Neuronal stem cell (in vitro differentiated cells): ENCODE measurements around the gene PTPRD.
A peak's percentile ranks its signal among the peaks of the same experiment; 100 is the strongest.

Source experiments
- DNase-seq: peaks from one replicate; pipeline ENCODE4 v3.0.0-alpha.2; 2013; ENCODE audit warnings: low spot score
- H2AFZ ChIP-seq: one replicate; pipeline ENCODE4 v1.6.1; 2013; ENCODE audit warnings: mild to moderate bottlenecking, low read length, inconsistent platforms
- H2AK5ac ChIP-seq: 2 replicates; pipeline ENCODE4 v1.6.1; 2013; ENCODE audit warnings: low read depth, mild to moderate bottlenecking, inconsistent platforms, low read length, moderate library complexity, mixed read lengths
- H2BK120ac ChIP-seq: 2 replicates; pipeline ENCODE4 v1.6.1; 2013; ENCODE audit warnings: low read depth, mild to moderate bottlenecking, inconsistent platforms, low read length, moderate library complexity, mixed read lengths
- H2BK12ac ChIP-seq: one replicate; pipeline ENCODE4 v1.6.1; 2013; ENCODE audit warnings: low read length, inconsistent platforms
- H2BK15ac ChIP-seq: 2 replicates; pipeline ENCODE4 v1.6.1; 2013; ENCODE audit warnings: mild to moderate bottlenecking, low read length, inconsistent platforms, mixed read lengths
- H2BK5ac ChIP-seq: one replicate; pipeline ENCODE4 v1.6.1; 2013; ENCODE audit warnings: inconsistent platforms, mild to moderate bottlenecking, low read length, moderate library complexity
- H3K14ac ChIP-seq: one replicate; pipeline ENCODE4 v1.6.1; 2013; ENCODE audit warnings: low read length, inconsistent platforms
- H3K18ac ChIP-seq: 2 replicates; pipeline ENCODE4 v1.6.1; 2013; ENCODE audit warnings: low read length, inconsistent platforms
- H3K23ac ChIP-seq: 2 replicates; pipeline ENCODE4 v1.6.1; 2013; ENCODE audit warnings: low read depth, mild to moderate bottlenecking, mixed read lengths, low read length, inconsistent platforms; ENCODE audit not compliant: poor library complexity
- H3K27ac ChIP-seq: replicated peaks from 3 replicates; pipeline ENCODE4 v1.5.1; 2013; ENCODE audit warnings: low read length, inconsistent platforms
- H3K27me3 ChIP-seq, 3 experiments: 2 replicates each; pipeline ENCODE4 v1.6.1; 2013; ENCODE audit warnings: low read length in 3 of 3, mild to moderate bottlenecking in 2 of 3, inconsistent platforms in 1 of 3, low read depth in 1 of 3, mixed read lengths in 1 of 3, moderate library complexity in 1 of 3; ENCODE audit not compliant: control insufficient read depth in 3 of 3, insufficient read depth in 3 of 3
- H3K36me3 ChIP-seq, 2 donors: replicated peaks in 1 of 2; 2 replicates each; pipeline ENCODE4 v1.6.1; 2013; ENCODE audit warnings: low read length in 2 of 2; ENCODE audit not compliant: control insufficient read depth in 2 of 2, insufficient read depth in 2 of 2
- H3K4ac ChIP-seq: 2 replicates; pipeline ENCODE4 v1.6.1; 2013; ENCODE audit warnings: inconsistent platforms, mild to moderate bottlenecking, low read length, moderate library complexity
- H3K4me1 ChIP-seq, 2 donors: 1 replicate in 1 of 2; 2 replicates in 1 of 2; pipeline ENCODE4 v1.6.1; 2013; ENCODE audit warnings: low read length in 2 of 2, low read depth in 1 of 2; ENCODE audit not compliant: control insufficient read depth in 2 of 2, insufficient read depth in 1 of 2
- H3K4me2 ChIP-seq: one replicate; pipeline ENCODE4 v1.6.1; 2013; ENCODE audit warnings: mild to moderate bottlenecking, low read length, inconsistent platforms; ENCODE audit not compliant: insufficient read depth, poor library complexity, severe bottlenecking
- H3K4me3 ChIP-seq, 2 donors: 2 replicates each; pipeline ENCODE4 v1.5.1; 2013; ENCODE audit warnings: low read length in 2 of 2, mild to moderate bottlenecking in 2 of 2, inconsistent platforms in 1 of 2, moderate library complexity in 1 of 2
- H3K79me1 ChIP-seq: one replicate; pipeline ENCODE4 v1.6.1; 2013; ENCODE audit warnings: low read depth, mild to moderate bottlenecking, inconsistent platforms, low read length, moderate library complexity
- H3K9ac ChIP-seq: one replicate; pipeline ENCODE4 v1.6.1; 2013; ENCODE audit warnings: mild to moderate bottlenecking, low read depth, low read length, inconsistent platforms; ENCODE audit not compliant: poor library complexity
- H3K9me3 ChIP-seq, 2 donors: replicated peaks in 1 of 2; 2 replicates each; pipeline versions ENCODE3 to v1.6.1; 2013; ENCODE audit warnings: low read length in 2 of 2, mild to moderate bottlenecking in 2 of 2, inconsistent platforms in 1 of 2, low read depth in 1 of 2, mixed read lengths in 1 of 2, moderate library complexity in 1 of 2; ENCODE audit not compliant: control insufficient read depth in 2 of 2, insufficient read depth in 1 of 2
- H4K8ac ChIP-seq: one replicate; pipeline ENCODE4 v1.6.1; 2013; ENCODE audit warnings: low read depth, mild to moderate bottlenecking, inconsistent platforms, low read length, moderate library complexity
- H4K91ac ChIP-seq: one replicate; pipeline ENCODE4 v1.6.1; 2013; ENCODE audit warnings: low read length, low read depth, mild to moderate bottlenecking, inconsistent platforms; ENCODE audit not compliant: poor library complexity
- WGBS, 2 donors: extraction: QIAGEN DNeasy Blood & Tissue Kit; methylation state at CpG; one replicate each; pipeline ENCODE4 v1.1.7; 2013; ENCODE audit warnings: missing lambda C conversion rate in 2 of 2, mixed read lengths in 1 of 2; ENCODE audit not compliant: insufficient read length in 2 of 2, insufficient replicate concordance in 1 of 2; ENCODE audit errors: extremely low coverage in 2 of 2; 5-methylcytosine and 5-hydroxymethylcytosine counted together

PTPRD gene

DNA sequence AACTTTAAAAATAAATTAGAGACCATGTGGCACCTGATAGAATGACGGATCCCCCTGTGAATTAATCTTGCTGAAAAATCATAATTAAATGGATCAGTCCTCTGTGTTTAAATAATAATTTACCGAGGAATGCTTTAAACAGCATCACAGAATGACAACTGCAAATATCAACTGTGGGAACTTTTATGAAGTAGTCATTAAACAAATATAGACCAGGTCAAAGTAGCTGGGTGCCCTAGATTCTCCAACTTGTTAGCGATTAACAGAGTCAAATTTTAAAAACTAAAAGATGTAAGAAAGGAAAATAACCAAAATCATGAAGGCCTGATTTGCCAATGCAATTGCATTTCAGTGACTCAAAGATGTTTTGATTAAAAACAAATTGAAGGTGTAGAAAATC, 933.4 kb downstream of the PTPRD start:
- Histone ChIP-seq H3K36me3 (no peaks in the 10 kb centered on the region), H2BK5ac (no peak overlapping the region), H3K27ac (no peak overlapping the region), H3K4me1 (no peaks in the 10 kb centered on the region), H2BK15ac (no peak overlapping the region), H3K9me3 (no peaks in the 10 kb centered on the region), H3K9ac (no peak overlapping the region), H3K23ac (no peak overlapping the region), H3K18ac (no peak overlapping the region), H2BK12ac (no peak overlapping the region), H3K4ac (no peak overlapping the region), H4K91ac (no peak overlapping the region), H3K4me2 (no peak overlapping the region), H3K14ac (no peak overlapping the region), H3K4me3 (no peak overlapping the region), H4K8ac (no peak overlapping the region), H2AFZ (no peak overlapping the region), H2AK5ac (no peak overlapping the region), H3K27me3 (no peaks in the 10 kb centered on the region), H3K79me1 (no peaks in the 10 kb centered on the region), H2BK120ac (no peak overlapping the region)
- no CpG with 5 or more reads among the region's 3 CpGs for WGBS, 2 donors
- no peak for DNase-seq

DNA sequence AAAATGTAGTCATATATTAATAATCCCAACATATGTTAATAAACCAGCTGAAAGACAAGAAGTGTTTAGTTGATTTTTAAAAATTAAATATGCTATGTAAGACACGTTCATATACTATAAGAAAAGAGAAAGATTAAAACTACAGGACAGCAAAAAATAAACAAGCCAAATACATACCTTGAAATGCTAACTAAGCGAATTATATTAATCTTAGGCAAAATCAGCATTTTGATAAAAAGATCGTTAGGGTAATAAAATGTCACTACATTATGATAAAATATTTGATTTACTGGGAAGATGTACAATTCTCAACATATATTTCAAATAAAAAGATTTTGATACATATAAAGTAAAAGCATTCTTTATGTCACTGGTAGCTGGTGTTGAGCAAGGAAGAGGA, 938.3 kb downstream of the PTPRD start:
- H3K18ac ChIP-seq: no peak overlapping the region
- H2BK120ac ChIP-seq: no peak overlapping the region
- H3K27ac ChIP-seq: no peak overlapping the region
- H3K4me1 ChIP-seq: no peaks in the 10 kb centered on the region
- no peak overlapping the region for H3K4me3 ChIP-seq
- H3K23ac ChIP-seq: no peak overlapping the region
- no peak overlapping the region for H3K9ac ChIP-seq
- H4K8ac ChIP-seq: no peak overlapping the region
- H3K9me3 ChIP-seq: no peaks in the 10 kb centered on the region
- H3K4me2 ChIP-seq: no peak overlapping the region
- no peaks in the 10 kb centered on the region for H3K79me1 ChIP-seq
- H2AK5ac ChIP-seq: no peak overlapping the region
- no peak overlapping the region for H3K4ac ChIP-seq
- no peak overlapping the region for H2BK5ac ChIP-seq
- H2BK15ac ChIP-seq: no peak overlapping the region
- H3K14ac ChIP-seq: no peak overlapping the region
- no peak for DNase-seq
- no peaks in the 10 kb centered on the region for H3K27me3 ChIP-seq
- no peak overlapping the region for H2BK12ac ChIP-seq
- H4K91ac ChIP-seq: no peak overlapping the region
- no CpG with 5 or more reads among the region's 3 CpGs for WGBS, 2 donors
- H2AFZ ChIP-seq: no peak overlapping the region
- no peaks in the 10 kb centered on the region for H3K36me3 ChIP-seq

DNA sequence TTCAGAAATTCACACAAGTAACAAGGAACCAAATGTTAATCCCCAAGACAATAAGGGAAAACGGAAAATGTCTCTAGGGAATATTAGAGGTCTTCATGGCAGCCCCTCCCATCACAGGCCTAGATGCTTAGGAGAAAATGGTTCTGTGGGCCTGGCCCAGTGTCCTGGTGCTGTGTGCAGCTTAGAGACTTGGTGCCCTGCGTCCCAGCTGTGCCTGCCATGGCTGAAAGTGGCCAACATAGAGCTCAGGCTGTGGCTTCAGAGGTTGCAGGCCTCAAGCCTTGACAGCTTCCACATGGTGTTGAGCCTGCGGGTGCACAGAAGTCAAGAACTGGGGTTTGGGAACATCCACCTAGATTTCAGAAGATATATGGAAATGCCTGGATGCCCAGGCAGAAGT, 942.3 kb downstream of the PTPRD start:
- H2BK12ac ChIP-seq: no peak overlapping the region
- H2BK120ac ChIP-seq: no peak overlapping the region
- no peak overlapping the region for H3K18ac ChIP-seq
- no peak overlapping the region for H2AK5ac ChIP-seq
- H3K4me3 ChIP-seq: no peak overlapping the region
- H2AFZ ChIP-seq: no peak overlapping the region
- no peak overlapping the region for H4K91ac ChIP-seq
- H3K79me1 ChIP-seq: no peaks in the 10 kb centered on the region
- no peaks in the 10 kb centered on the region for H3K4me1 ChIP-seq
- H4K8ac ChIP-seq: peak overlapping the region; percentile 65
- H3K9me3 ChIP-seq: no peaks in the 10 kb centered on the region
- H3K9ac ChIP-seq: no peak overlapping the region
- H3K14ac ChIP-seq: no peak overlapping the region
- no CpG with 5 or more reads among the region's 3 CpGs for WGBS, 2 donors
- no peak for DNase-seq
- H3K4ac ChIP-seq: no peak overlapping the region
- no peaks in the 10 kb centered on the region for H3K27me3 ChIP-seq
- no peak overlapping the region for H3K23ac ChIP-seq
- no peak overlapping the region for H2BK5ac ChIP-seq
- no peak overlapping the region for H3K27ac ChIP-seq
- H2BK15ac ChIP-seq: no peak overlapping the region
- no peak overlapping the region for H3K4me2 ChIP-seq
- H3K36me3 ChIP-seq: no peaks in the 10 kb centered on the region

DNA sequence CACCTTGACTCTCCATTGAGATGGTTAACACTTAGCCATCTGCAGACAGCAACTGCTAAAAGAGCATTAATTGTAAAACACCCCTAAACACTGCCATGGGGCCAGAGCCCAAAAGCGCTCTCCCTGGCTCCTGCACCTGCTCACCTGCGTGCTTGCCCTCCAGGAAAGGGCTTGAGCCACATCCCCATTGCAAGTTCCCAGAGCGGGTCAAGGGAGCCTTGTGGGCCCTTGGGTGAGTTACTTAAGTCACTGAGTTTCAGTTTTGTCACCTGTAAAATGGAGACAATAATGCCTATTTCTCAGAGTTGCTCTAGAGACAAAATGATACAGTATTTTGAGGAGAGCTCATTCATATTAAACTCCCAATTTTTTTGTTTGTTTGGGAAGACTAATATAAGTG, 967.8 kb downstream of the PTPRD start:
- Histone ChIP-seq H4K8ac (no peak overlapping the region), H3K27ac (no peak overlapping the region)

More for the DNA sequence above, 967.8 kb downstream of the PTPRD start:
- Histone ChIP-seq H3K14ac (no peak overlapping the region), H2BK12ac (no peak overlapping the region), H2BK5ac (no peak overlapping the region), H3K4me1 (no peaks in the 10 kb centered on the region), H3K9ac (no peak overlapping the region), H3K9me3 (no peaks in the 10 kb centered on the region), H4K91ac (no peak overlapping the region), H2AFZ (no peak overlapping the region), H2AK5ac (no peak overlapping the region), H2BK120ac (no peak overlapping the region), H3K27me3 (no peaks in the 10 kb centered on the region), H3K4me3 (no peak overlapping the region), H3K18ac (no peak overlapping the region), H3K79me1 (no peaks in the 10 kb centered on the region), H3K36me3 (no peaks in the 10 kb centered on the region), H2BK15ac (no peak overlapping the region), H3K23ac (no peak overlapping the region), H3K4me2 (no peak overlapping the region), H3K4ac (no peak overlapping the region)
- WGBS, 2 donors: no CpG with 5 or more reads among the region's 3 CpGs
- DNase-seq: no peak
